ENCODE data around the gene TRIP12.
"Not testable (repeated sequence)": the region's sequence is repeated elsewhere in the genome, so short reads cannot be mapped to it uniquely, and the experiment has no call there.

TRIP12 gene

DNA sequence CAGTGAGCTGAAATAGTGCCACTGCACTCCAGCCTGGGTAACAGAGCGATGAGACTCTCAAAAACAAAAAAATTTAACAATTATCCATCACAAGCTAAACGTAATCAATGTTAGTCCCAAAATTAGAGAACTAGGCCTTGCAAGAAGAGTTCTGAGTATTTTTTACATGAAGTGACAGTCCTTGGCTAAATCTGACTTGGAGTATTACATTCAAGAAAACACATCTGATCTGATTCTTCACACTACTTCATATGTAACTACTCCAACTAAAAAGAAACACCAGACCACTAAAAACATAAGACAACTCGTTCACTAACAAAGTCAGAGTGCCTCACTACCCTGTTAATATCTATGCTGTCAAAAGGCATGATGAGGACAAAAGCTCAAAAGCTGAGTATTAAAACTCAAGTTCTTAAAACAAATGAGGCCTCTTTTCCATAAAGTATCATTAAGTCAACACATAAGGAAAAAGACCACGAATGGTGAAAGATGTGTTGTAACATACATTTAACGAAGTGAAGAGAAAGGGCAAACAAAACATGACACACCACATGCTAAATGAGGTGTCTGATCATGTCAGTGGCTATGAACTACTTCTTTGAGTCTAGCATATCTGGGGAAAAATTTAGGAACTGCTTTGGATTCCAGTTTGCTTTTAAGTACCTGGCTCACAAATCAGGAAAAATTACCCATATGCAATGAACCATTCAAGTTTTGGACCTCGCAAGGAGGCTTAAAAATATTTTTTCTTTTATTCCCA, 42.4 kb downstream of the TRIP12 start:
- no peak for DNase-seq (ENCODE audit: low read depth in 2 of 3, low spot score in 2 of 3)

DNA sequence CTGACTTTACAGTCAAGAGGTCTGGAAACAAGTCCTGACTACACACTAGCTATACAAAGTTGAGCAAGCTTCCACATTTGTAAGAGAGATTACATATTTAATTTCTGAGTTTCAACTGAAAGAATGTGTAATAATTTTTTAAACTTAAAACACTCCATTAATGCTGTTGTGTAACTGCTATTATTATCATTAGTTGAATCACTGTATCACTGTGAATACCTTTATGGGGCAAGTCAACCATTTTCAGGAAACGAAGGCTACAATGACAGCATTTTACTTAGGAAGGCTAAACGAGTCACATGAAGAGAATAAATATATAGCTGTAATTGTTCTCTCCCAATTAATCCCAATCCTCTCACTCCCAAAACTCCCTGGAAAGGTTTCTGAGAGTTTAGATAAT, 46.3 kb downstream of the TRIP12 start:
- DNase-seq (ENCODE audit: low read depth in 2 of 3, low spot score in 2 of 3), result no peak

DNA sequence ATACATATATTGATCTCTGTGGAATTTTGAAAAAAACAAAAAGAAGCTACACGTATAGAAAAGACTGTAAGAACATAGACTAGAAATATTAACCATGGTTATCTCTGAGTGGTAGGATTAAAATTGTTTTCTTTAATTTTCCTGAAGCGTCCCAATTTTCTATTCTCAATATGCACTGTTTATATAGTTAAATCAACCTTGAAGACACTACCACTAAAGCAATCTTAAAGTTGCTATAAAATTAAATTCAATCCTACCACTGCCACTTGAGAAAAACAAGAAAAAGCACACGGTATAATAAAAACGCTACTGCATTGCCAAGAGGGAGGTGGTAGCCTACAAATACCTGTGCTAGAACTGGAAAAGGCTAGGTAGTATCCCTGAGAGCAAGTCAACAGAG, 47.2 kb downstream of the TRIP12 start:
- DNase-seq (ENCODE audit: low read depth in 2 of 3, low spot score in 2 of 3), result no peak

DNA sequence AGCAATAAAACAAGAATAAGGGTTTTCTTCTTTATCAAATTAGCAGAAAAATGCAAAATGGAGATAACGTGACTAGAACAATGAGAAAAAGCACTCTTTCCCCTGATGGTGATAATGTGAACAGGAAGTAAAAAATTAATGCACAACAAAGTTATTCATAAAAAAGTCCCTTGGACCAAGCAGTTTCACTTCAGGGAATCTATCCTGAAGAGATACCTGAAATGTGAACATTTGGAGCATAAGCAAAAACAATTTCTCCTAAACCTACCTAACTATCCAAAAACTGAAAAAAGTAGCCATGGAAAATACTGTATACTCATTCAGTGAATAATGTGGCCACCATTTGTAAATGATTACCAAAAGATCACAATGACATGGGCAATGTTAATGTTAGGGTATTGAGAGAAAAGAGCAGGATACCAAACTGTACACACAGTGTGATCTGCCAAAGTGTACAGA, 48.7 kb downstream of the TRIP12 start:
- DNase-seq (ENCODE audit: low read depth in 2 of 3, low spot score in 2 of 3), result no peak

DNA sequence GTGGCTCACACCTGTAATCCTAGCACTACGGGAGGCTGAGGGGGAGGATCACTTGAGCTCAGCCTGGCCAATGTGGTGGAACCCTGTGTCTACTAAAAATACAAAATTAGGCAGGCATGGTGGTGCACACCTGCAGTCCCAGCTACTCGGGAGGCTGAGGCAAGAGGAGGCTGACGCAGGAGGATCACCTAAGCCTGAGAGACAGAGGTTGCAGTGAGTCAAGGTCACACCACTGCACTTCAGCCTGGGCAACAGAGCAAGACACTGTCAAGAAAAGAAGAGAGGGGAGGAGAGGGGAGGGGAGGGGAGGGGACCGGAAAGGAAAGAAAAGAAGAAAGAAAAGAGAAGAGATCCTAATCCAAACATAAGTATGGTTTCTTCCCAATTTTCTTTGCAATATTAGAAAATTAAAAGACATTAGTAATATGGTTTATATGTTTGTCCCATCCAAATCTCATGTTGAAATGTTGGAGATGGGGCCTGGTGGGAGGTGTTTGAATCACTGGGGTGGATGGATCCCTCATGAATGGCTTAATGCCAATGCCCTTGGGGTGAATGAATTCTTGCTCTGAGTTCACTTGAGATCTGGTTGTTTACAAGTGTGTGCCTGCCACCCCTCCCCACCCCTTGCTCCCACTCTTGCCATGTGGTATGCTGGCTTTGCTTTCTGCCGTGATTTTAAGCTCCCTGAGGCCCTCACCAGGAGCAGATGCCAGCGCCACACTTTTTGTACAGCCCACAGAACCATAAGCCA, 50.7 kb downstream of the TRIP12 start:
- no peak for DNase-seq (ENCODE audit: low read depth in 2 of 3, low spot score in 2 of 3)

DNA sequence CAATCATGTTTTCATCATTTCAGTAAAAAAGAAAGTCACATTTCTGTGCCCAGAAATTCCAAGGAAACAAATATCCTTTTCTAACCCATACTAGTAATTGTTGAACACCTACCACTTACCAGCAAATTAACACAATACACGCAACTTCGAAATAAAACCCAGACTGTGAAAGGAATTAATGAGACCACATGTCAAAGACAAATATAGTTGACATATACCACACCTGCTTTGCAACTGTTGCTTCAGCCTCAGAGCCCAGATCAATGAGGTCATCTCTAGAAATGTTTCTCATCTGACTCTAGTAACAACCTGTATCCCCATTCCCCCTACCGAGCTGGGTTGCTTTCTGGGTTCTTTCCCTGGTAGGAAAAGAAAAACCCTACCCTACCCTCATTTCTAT, 52.6 kb downstream of the TRIP12 start:
- DNase-seq (ENCODE audit: low read depth in 2 of 3, low spot score in 2 of 3), result no peak

DNA sequence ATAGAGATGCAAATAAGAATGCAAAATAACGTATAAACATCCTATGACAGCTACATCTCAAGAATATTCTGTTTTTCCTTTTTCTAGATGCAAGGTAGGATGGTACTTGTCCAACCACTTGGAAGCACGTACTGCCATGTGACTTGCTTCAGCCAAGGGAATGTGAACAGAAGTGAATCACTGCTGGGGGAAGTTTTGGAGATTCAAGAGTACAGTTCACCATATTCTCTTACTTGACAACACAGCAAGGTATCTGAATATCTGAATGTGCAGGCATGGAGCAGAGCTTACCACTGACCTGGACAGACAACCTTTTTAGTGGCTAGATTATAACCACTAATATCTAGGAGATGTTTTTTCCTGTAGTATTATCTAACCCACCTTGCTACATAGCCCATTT, 53.0 kb downstream of the TRIP12 start:
- DNase-seq (ENCODE audit: low read depth in 2 of 3, low spot score in 2 of 3), result no peak

DNA sequence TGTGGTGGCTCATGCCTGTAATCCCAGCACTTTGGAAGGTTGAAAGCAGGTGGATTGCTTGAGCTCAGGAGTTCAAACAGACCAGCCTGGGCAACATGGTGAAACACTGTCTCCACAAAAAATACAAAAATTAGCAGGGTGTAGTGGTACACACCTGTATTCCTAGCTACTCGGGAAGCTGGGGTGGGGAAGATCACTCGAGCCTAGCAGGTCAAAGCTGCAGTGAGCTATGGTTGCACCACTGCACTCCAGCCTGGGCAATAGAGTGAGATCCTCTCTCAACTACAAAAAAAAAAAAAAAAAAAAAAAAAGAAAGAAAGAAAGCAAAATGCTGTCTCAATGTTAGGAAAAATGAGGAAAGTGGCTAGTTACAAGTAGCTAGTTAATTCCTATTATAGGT, 56.8 kb downstream of the TRIP12 start:
- no peak for DNase-seq (ENCODE audit: low read depth in 2 of 3, low spot score in 2 of 3)

DNA sequence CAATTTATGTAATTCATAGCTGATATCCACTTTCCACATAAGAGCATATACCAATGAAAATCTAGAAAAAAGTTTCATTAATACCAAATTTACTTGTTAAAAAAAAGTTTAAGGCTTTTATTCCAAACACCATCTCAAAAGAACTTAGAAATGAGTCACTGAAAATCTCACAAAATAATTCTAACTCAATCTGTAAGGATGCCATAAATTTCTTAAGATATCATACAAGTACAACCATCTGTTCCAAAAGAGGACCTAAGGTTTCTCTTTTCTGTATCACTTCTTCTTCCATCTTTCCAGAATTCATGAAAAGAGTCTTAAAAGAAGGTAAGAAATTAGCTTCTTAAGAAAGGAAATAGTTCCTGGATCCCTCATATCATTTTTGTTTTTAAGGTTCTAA, 60.4 kb downstream of the TRIP12 start:
- no peak for DNase-seq (ENCODE audit: low read depth in 2 of 3, low spot score in 2 of 3)

DNA sequence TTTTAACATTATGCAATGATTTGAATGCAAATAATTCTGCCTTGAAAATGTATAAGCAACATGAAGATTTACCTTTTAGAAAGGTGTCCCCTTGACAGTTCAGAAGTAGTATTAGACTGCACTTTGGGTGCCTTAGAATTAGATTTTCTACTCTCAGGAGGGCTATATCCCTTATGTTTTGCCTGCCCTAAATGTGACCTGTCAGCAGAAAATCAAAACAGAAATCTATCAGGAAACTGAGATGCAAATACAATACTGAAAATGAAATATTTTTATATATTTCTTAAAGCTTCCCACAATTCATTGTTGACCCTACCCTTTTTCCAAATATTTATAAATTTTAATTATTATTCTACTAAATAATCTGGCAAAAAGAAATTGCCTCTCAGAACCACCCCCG, 61.5 kb downstream of the TRIP12 start:
- no peak for DNase-seq (ENCODE audit: low read depth in 2 of 3, low spot score in 2 of 3)

DNA sequence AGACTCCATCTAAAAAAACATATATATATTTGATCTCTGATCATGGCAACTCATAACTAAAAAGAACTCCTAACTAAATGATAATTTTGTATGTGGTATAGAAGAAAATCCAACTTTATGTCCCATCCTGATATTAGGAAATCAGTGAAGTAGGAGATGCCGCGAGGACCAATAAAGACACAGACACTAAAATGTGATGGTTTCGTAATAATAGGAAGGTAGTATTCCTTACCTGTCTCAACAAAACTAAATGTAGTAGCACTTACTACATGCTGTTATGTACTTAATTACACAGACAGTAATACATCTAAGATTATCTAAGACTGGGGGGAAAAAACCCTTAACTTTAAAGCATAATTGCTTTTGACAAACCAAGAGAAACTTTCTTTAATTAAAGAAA, 63.5 kb downstream of the TRIP12 start:
- no peak for DNase-seq (ENCODE audit: low read depth in 2 of 3, low spot score in 2 of 3)

DNA sequence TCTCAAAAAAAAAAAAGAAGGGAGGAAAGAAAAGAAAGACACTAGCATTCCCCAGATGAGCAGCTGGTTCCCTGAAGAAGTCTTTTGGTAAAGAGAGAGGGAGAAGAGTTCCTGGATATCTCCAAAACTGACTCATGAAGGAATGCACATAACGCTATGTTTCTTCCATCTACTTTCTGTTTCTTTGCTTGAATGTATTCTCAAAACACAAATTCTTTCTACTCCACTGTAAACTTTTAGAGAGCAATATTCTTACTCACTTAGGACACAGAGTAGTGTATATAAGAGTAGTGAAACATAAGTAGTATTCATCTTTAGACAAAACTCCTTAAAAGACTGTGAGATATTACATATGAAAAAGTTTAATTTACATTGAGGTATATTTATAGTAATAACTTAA, 64.2 kb downstream of the TRIP12 start:
- DNase-seq (ENCODE audit: low read depth in 2 of 3, low spot score in 2 of 3), result no peak

DNA sequence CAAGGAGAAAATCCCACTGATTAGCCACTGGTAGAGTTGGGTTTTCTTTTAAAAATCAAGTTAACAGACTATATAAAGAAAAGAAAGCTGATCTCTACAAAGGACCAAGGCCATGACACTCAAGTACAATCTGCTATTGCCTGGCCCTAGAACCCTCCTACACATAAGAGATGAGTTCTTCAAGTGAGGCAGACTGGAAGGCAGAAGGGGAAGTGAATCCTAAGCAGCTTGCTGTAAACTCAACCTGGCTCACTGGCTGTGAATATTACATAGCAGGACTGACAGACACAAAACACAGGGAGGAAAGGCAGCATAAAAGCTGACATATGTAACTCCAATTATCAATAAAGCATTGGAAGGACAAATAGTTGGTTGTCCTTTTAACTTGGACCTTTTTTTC, 65.4 kb downstream of the TRIP12 start:
- DNase-seq (ENCODE audit: low read depth in 2 of 3, low spot score in 2 of 3), result no peak

DNA sequence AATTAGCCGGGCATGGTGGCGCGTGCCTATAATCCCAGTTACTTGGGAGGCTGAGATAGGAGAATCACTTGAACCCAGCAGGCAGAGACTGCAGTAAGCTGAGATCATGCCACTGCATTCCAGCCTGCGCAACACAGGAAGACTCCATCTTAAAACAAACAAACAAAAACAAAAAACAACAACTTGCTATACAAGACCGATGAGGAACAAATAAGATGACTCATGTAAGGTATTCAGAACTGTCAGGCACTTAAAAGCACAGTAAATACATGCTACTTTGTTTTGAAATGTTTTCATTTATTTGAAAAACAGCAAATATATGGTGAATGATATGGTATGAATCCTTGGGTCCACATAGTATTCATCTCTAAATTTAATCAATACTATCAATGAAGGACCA, 66.7 kb downstream of the TRIP12 start:
- DNase-seq (ENCODE audit: low read depth in 2 of 3, low spot score in 2 of 3), result no peak

DNA sequence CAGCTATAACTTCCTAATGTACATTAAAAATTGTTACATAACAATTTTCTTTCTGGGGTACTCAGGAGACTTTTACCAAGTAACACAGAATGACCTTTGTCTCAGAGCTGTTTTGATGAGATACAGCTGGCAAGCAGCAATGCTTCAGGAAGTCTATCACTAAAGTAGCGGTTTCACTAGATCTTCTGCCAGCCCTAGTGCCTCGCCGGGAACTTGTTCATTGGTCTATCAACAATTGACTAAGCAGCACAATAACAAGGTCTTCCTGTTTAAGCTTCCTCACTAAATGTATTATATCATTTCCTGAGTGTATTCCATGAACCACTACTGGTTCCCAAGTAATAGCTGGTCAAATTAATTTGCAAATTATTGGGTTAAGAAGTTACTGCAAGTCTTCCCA, 69.2 kb downstream of the TRIP12 start:
- DNase-seq (ENCODE audit: low read depth in 2 of 3, low spot score in 2 of 3), result no peak

DNA sequence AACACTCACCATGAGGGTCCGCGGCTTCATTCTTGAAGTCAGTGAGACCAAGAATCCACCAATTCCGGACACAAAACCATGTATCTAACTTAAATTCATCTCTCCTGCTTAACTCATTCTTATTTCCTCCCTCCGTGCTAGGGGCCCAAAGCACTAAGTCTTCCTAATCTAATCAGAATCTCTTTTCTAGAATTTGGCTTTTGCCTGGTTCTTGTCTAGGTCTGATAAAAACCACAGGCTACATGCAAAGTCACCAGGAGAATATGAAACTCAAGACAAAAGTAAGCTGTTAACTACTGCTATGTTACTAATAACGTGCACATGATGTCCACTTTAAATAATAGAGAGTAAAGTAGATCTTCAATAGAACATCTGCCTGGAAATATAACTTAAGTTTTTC, 69.9 kb downstream of the TRIP12 start:
- no peak for DNase-seq (ENCODE audit: low read depth in 2 of 3, low spot score in 2 of 3)

DNA sequence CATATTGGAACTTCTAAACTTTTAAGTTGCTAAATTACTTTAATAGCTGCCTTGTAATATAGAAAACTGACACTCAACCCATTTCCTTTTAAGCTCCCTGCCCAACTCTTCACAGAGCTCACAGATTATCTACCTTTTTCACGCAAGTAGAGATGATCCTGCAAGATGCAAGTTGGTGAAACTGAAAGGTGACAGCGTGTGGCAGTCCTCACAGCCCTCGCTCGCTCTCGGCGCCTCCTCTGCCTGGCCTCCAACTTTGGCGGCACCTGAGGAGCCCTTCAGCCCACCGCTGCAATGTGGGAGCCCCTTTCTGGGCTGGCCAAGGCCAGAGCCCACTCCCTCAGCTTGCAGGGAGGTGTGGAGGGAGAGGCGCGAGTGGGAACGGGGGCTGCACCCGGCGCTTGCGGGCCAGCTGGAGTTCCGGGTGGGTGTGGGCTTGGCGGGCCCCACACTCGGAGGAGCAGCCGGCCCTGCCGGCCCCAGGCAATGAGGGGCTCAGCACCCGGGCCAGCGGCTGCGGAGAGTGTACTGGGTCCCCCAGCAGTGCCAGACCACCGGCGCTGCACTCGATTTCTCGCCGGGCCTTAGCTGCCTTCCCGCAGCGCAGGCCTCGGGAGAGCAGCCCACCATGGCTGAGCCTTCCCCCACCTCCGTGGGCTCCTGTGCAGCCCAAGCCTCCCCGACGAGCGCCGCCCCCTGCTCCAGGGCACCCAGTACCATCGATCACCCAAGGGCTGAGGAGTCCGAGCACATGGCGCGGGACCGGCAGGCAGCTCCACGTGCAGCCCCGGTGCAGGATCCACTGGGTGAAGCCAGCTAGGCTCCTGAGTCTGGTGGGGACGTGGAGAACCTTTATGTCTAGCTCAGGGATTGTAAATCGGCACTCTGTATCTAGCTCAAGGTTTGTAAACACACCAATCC, 71.2 kb downstream of the TRIP12 start:
- not testable (repeated sequence) for DNase-seq (ENCODE audit: low read depth in 2 of 3, low spot score in 2 of 3)

DNA sequence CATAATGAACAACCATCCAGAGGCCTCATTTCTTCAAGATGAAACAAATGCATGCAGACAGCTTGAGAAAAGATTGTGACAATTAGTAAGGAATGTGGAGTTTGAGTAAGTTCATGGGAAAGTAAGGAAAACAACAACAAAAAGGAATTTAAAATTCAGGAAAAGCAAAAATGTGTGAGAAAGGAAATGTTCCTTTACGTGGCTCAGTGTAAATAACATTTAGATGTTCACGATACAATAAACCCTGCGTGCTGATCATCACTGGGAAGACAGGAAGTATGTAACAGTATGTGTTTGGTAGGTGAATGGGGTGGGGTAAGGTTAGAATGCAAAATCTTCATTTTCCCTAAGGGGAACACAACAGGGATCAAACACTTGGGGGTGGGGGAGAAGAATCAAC, 72.7 kb downstream of the TRIP12 start:
- DNase-seq (ENCODE audit: low read depth in 2 of 3, low spot score in 2 of 3), result no peak

DNA sequence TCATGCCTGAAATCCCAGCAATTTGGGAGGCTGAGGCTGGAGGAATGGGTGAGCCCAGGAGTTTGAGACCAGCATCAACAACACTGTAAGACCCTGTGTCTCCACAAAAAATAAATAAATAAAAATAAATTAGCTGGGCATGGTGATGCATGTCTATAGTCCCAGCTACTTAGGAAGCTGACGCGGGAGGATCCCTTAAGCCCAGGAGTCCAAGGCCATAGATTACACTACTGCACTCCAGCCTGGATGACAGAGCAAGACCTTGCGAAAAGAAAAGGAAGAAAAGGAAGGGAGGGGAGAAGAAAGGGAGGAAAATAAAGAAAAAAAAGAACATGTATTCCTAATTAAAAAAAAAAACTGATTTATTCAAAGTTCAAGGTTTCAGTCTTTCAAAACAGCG, 78.2 kb downstream of the TRIP12 start:
- DNase-seq (ENCODE audit: low read depth in 2 of 3, low spot score in 2 of 3), result no peak

DNA sequence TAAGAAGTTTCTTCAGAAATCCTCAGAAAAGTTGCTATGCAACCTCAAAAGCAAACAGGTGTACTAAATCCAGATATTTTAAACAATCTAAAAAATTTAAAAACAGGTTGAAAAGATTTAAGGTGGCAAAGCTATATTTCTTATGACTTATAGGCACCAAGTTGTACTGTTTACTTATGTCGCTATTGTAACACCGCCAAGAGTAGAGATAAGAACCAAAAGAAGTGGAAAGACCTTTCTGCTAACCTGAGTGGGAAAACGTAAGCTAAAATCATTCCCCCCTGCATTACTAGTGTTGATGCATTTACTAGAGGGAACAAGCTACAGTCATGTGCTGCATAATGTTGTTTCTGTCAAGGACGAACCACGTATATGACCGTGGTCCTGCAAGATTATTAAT, 83.1 kb downstream of the TRIP12 start:
- DNase-seq (ENCODE audit: low read depth in 2 of 3, low spot score in 2 of 3), result no peak

DNA sequence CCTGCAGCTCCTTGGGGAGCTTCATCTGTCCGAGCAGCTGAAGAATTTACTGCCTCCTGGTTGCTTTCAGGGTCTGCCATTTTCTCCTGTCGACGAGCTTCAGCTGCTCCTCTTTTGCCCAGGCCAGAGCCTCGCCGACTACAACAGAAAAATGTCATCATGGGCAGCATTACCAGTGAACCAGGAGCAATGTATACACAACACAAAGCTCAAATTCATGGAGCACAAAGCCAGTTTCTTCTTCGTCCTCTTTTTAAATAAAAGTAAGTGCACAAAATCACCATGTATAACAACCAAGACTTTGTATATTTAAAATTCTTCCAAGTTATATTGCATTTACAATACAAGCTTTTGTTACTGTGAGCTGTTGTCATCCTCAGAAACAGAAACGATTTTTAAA, 85.0 kb downstream of the TRIP12 start:
- DNase-seq (ENCODE audit: low read depth in 2 of 3, low spot score in 2 of 3), result no peak

Measured in activated CD8-positive, alpha-beta memory T cell treated with anti-CD3 and anti-CD28 coated beads for 48 hours (primary cell).